Endothelial cell of umbilical vein (primary cell): ENCODE data around the gene ATXN7L1. TPM values are rescaled to one million over a fixed set of nuclear protein-coding genes. Genes with fewer than 3 reads are reported as not detected.

Experiments used
- BruUV-seq: library from RNA; stranded (reverse); fragments of 400-500 nt; replicated peaks from 2 replicates; lab custom pipeline; 2021; lab: Mats Ljungman, UMichigan
- CTCF ChIA-PET: fragments of 300-600, 350-600 bp; sonication (Branson Sonifier 250); formaldehyde crosslinking; loops from one replicate; lab custom pipeline; 2021; ENCODE audit warnings: antibody characterized with exemption, inconsistent platforms; lab: Charles Lee
- POLR2A ChIA-PET: fragments of 300-600, 350-600 bp; sonication (Branson Sonifier 250); formaldehyde crosslinking; loops from one replicate; lab custom pipeline; 2021; ENCODE audit warnings: antibody characterized with exemption, inconsistent platforms; lab: Charles Lee
- DNase-seq: peaks from one replicate; pipeline ENCODE4 v3.0.0-alpha.2; 2011; ENCODE audit warnings: low read depth, low spot score
- FAIRE-seq: peaks from 2 replicates; lab custom pipeline; 2011; peaks lifted over from hg19 to GRCh38; lab: Jason Lieb, UNC
- H2AFZ ChIP-seq: 2 replicates; pipeline ENCODE4 v1.6.0; 2012; ENCODE audit warnings: low read depth, low read length, control low read depth, inconsistent platforms
- H3K27ac ChIP-seq: 2 replicates; pipeline ENCODE4 v1.5.1; 2011; ENCODE audit warnings: low read depth, mild to moderate bottlenecking, control low read depth, low read length, moderate library complexity; ENCODE audit not compliant: insufficient read depth
- H3K27me3 ChIP-seq, 2 experiments: 2 replicates each; pipeline versions ENCODE4 v1.6.0 to v1.6.1; 2011; ENCODE audit warnings: low read length in 2 of 2, mixed read lengths in 1 of 2; ENCODE audit not compliant: control insufficient read depth in 2 of 2, insufficient read depth in 2 of 2
- H3K36me3 ChIP-seq, 2 experiments: 2 replicates in 1 of 2; 3 replicates in 1 of 2; pipeline ENCODE4 v1.5.1; 2011; ENCODE audit warnings: low read length in 2 of 2, mild to moderate bottlenecking in 1 of 2, moderate library complexity in 1 of 2; ENCODE audit not compliant: control insufficient read depth in 2 of 2, insufficient read depth in 2 of 2; ENCODE audit errors: extremely low read depth in 1 of 2
- H3K4me1 ChIP-seq: 3 replicates; pipeline ENCODE4 v1.5.1; 2011; ENCODE audit warnings: mild to moderate bottlenecking, low read length; ENCODE audit not compliant: control insufficient read depth, insufficient read depth; ENCODE audit errors: extremely low read depth
- H3K4me2 ChIP-seq: 2 replicates; pipeline ENCODE4 v1.6.1; 2011; ENCODE audit warnings: low read length, control low read depth, mixed read lengths; ENCODE audit not compliant: insufficient read depth
- H3K4me3 ChIP-seq, 3 experiments: fragments of 200-600 bp in 1 of 3; sonication (generic), shearing (Covaris generic) in 1 of 3; replicated peaks in 1 of 3; 2 replicates each; pipeline ENCODE4 v1.5.1; 2011 to 2016; ENCODE audit warnings: control low read depth in 3 of 3, low read length in 3 of 3, mild to moderate bottlenecking in 2 of 3, inconsistent platforms in 1 of 3, low read depth in 1 of 3, moderate library complexity in 1 of 3; ENCODE audit not compliant: insufficient read depth in 1 of 3
- H3K79me2 ChIP-seq: 2 replicates; pipeline ENCODE4 v1.6.0; 2012; ENCODE audit warnings: low read length, inconsistent platforms; ENCODE audit not compliant: control insufficient read depth, insufficient read depth
- H3K9ac ChIP-seq: replicated peaks from 2 replicates; pipeline ENCODE3; 2011; ENCODE audit warnings: low read length, control low read depth; ENCODE audit not compliant: insufficient read depth; ENCODE audit errors: extremely low read depth
- H3K9me1 ChIP-seq: replicated peaks from 3 replicates; pipeline ENCODE4 v1.6.0; 2011; ENCODE audit warnings: mild to moderate bottlenecking, low read length; ENCODE audit not compliant: control insufficient read depth, insufficient read depth; ENCODE audit errors: extremely low read depth
- H3K9me3 ChIP-seq: replicated peaks from 2 replicates; pipeline ENCODE4 v1.5.1; 2012; ENCODE audit warnings: low read length, inconsistent platforms; ENCODE audit not compliant: control insufficient read depth, insufficient read depth
- H4K20me1 ChIP-seq: replicated peaks from 2 replicates; pipeline ENCODE3; 2011; ENCODE audit warnings: mild to moderate bottlenecking, low read length; ENCODE audit not compliant: control insufficient read depth, insufficient read depth; ENCODE audit errors: extremely low read depth
- EZH2 ChIP-seq: IDR thresholded peaks from 2 replicates; pipeline ENCODE4 v1.6.1; 2012; ENCODE audit warnings: borderline replicate concordance, low read depth, mild to moderate bottlenecking, moderate library complexity, low read length, inconsistent platforms; ENCODE audit not compliant: severe bottlenecking
- FOS ChIP-seq: IDR thresholded peaks from 2 replicates; pipeline ENCODE4 v1.6.1; 2011; ENCODE audit warnings: mild to moderate bottlenecking, low read length, moderate library complexity, borderline replicate concordance; ENCODE audit not compliant: insufficient read depth
- GATA2 ChIP-seq: IDR thresholded peaks from 2 replicates; pipeline ENCODE4 v1.7.0; 2011; ENCODE audit warnings: low read depth, mild to moderate bottlenecking, moderate library complexity, mixed read lengths, low read length; ENCODE audit not compliant: insufficient read length, insufficient read depth
- JUN ChIP-seq: IDR thresholded peaks from 2 replicates; pipeline ENCODE4 v1.6.1; 2011; ENCODE audit warnings: borderline replicate concordance, low read depth; ENCODE audit not compliant: insufficient read length, insufficient read depth
- MYC ChIP-seq: IDR thresholded peaks from one replicate; pipeline ENCODE4 v1.6.1; 2011; ENCODE audit warnings: mild to moderate bottlenecking, low read depth, low read length
- POLR2A ChIP-seq: IDR thresholded peaks from 2 replicates; pipeline ENCODE4 v1.6.1; 2012; ENCODE audit warnings: low read depth, mild to moderate bottlenecking, control low read depth, low read length
- POLR2AphosphoS5 ChIP-seq: IDR thresholded peaks from 2 replicates; pipeline ENCODE4 v1.6.1; 2012; ENCODE audit warnings: low read depth, mild to moderate bottlenecking, control low read depth, low read length, moderate library complexity; ENCODE audit not compliant: insufficient read depth
- dilution Hi-C: fragments of 300-500 bp; cut with MboI; formaldehyde crosslinking; loops from one replicate; pipeline ENCODE4 v1.15.0; 2019; ENCODE audit warnings: low sequenced_read_pairs; ENCODE audit not compliant: extremely low pct_ligation_motif_present
- intact Hi-C: fragments of 100-400 bp; cut with micrococcal nuclease; formaldehyde crosslinking; loops from one replicate; pipeline ENCODE4 v1.10.0; 2022
- polyA plus RNA-seq, 4 experiments: library from polyadenylated mRNA; depleted of rRNA in 3 of 4; stranded (reverse) in 3 of 4; unstranded in 1 of 4; fragments of >200 nt; gene quantifications; 2 replicates each; pipeline versions ENCODE4 v1.2.1 to v1.2.3, GENCODE V29; 2011 to 2012; ENCODE audit warnings: missing spikeins in 1 of 4
- total RNA-seq: library from RNA; stranded (reverse); gene quantifications from 2 replicates; pipeline ENCODE4 v1.2.3, GENCODE V29; 2021
- TF ChIP-seq, protein P1 (sequence below): IDR thresholded peaks from 2 replicates; pipeline ENCODE4 v1.6.1; 2011; ENCODE audit not compliant: insufficient read depth, insufficient read length
- TF ChIP-seq, protein P2 (sequence below), 2 donors: IDR thresholded peaks; 1 replicate in 1 of 2; 2 replicates in 1 of 2; pipeline ENCODE4 v1.5.1; 2011; ENCODE audit warnings: low read length in 2 of 2, mild to moderate bottlenecking in 2 of 2, moderate library complexity in 2 of 2, control low read depth in 1 of 2, inconsistent platforms in 1 of 2, low read depth in 1 of 2; ENCODE audit not compliant: insufficient read depth in 1 of 2; ENCODE audit errors: extremely low read depth in 1 of 2

ATXN7L1 gene
- total and polyA plus RNA-seq, 2 donors (not counting 3 experiments of a cell fraction or from before 2014, with no cell fraction given), result 4.6 to 15.6 TPM

DNA sequence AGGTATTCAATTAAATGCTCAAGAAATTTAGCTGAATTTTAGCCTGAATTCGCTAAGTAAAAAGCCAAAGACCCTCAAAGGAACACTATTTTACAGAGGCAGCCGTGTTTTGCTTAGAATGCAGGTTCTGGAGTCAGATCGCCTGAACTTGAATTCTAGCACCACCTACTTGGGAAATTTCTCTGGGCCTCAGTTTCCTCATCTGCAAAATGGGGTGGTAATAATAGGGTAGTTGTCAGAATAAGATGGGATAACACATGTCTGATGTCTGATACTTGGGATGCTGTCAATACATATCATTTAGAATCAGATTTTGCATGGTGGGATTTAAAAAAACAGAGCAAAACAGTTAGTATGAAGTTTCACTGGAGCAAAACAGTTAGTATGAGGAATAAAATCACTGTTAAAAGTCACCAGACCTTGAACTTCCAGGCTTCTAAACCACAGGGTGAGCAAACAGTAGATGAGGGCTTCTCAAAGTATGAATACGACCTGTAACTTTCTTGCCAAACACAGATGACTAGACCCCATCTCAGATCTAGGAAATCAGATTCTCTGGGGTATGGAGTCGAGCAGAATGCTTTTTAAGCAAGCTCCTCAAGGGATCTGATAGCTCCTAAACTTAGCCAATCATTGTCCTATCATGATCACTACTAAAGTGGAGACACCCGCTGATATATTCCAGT is 75.4 kb downstream of the ATXN7L1 start:
- no peak overlapping the region for H3K27ac ChIP-seq

More for the DNA sequence above, 75.4 kb downstream of the ATXN7L1 start:
- ChIA-PET CTCF (interaction anchor here (1.1 kb wide), 2 partner anchors 36 to 54 kb away, joined by 3 to 5 read pairs; no protein-coding TSS in a partner anchor), POLR2A (interaction anchor here (0.6 kb wide), 1 partner anchor 423 kb away, joined by 4 read pairs; no protein-coding TSS in a partner anchor)
- intact Hi-C loops, result no loop called here
- no peak overlapping the region for H2AFZ ChIP-seq
- peaks cover 5% of the 10 kb centered on the region for H3K4me1 ChIP-seq
- H3K27me3 ChIP-seq, result no peaks in the 10 kb centered on the region
- no peak for TF ChIP-seq FOS
- TF ChIP-seq, protein P1, sequence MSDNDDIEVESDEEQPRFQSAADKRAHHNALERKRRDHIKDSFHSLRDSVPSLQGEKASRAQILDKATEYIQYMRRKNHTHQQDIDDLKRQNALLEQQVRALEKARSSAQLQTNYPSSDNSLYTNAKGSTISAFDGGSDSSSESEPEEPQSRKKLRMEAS, result no peak
- no peak for TF ChIP-seq POLR2A
- no peak for TF ChIP-seq GATA2
- no peak for TF ChIP-seq JUN
- TF ChIP-seq EZH2, result no peak
- TF ChIP-seq MYC, result no peak
- TF ChIP-seq POLR2AphosphoS5, result no peak
- TF ChIP-seq, protein P2, sequence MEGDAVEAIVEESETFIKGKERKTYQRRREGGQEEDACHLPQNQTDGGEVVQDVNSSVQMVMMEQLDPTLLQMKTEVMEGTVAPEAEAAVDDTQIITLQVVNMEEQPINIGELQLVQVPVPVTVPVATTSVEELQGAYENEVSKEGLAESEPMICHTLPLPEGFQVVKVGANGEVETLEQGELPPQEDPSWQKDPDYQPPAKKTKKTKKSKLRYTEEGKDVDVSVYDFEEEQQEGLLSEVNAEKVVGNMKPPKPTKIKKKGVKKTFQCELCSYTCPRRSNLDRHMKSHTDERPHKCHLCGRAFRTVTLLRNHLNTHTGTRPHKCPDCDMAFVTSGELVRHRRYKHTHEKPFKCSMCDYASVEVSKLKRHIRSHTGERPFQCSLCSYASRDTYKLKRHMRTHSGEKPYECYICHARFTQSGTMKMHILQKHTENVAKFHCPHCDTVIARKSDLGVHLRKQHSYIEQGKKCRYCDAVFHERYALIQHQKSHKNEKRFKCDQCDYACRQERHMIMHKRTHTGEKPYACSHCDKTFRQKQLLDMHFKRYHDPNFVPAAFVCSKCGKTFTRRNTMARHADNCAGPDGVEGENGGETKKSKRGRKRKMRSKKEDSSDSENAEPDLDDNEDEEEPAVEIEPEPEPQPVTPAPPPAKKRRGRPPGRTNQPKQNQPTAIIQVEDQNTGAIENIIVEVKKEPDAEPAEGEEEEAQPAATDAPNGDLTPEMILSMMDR (IDR thresholded peaks at IDR 0.05; ENCODE audit: extremely low read depth in 1 of 2, insufficient read depth in 1 of 2, low read depth in 1 of 2, low read length in 2 of 2), result no peak
- H3K9ac ChIP-seq, result no peak overlapping the region
- dilution Hi-C loops, result no loop called here
- H3K4me2 ChIP-seq, result no peak overlapping the region
- H3K4me3 ChIP-seq, result no peak overlapping the region
- H3K9me1 ChIP-seq, result no peaks in the 10 kb centered on the region
- H3K79me2 ChIP-seq, result no peaks in the 10 kb centered on the region
- no peak for FAIRE-seq
- DNase-seq, result no peak
- H4K20me1 ChIP-seq, result no peaks in the 10 kb centered on the region
- H3K9me3 ChIP-seq, result no peaks in the 10 kb centered on the region
- no TSS peak for BruUV-seq
- H3K36me3 ChIP-seq, result no peaks in the 10 kb centered on the region
